Measurements from ENCODE around the gene SPTBN1.

Gene SPTBN1

DNA sequence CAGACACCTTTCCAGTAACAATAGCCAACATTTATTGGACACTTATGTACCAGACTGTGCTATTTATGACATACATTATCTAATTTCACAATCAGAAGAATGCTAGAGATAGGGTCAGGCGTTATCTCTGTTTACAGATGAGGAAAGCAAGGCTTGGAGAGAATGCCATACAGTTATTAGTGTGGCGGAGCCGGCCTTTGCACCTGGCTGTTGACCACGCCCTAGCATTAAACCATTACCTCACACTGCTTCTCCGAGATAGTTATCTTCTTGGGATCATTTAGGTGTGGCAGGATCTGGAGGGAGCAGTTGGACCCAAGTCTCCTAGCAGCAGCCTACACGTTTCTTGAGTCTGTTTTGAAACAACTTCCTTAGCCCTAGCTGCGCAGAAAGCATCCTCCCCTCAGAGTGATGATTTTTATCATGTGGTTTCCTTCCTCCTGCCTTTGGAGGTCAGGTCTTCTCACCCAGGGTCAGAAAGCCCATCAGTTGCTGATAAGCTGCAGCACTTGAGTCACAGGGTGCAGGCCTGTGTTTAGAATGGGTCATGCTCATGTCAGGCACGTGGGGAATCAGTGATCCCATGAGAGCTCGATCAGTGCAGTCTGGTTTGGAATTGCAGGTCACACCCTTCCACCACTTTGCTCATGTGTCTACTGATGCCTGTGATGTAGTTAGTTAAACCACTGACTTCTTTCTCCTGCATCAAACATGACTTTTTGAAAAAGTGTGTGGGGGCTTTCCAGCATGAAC lies 118.2 kb downstream of the SPTBN1 start:
- no peak for DNase-seq (ENCODE audit: low read depth)

DNA sequence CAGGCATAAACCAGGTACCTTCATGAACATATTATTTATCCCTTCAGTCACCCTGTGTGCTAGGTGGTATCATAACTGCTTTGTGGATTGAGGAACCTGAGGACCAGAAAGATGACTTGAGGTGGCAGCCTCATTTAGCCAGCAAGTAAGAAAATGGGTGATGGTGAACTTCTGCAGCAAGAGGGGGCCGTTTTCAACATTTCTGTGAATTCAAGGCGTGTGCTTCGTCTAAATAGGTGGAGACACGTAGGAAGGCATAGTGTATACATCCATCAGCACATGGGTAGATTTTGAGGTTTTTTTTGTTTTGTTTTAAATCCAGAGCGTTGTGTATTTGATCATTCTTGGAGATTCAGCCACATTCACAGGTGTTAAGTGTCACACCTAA lies 118.7 kb downstream of the SPTBN1 start:
- no peak for DNase-seq (ENCODE audit: low read depth)

DNA sequence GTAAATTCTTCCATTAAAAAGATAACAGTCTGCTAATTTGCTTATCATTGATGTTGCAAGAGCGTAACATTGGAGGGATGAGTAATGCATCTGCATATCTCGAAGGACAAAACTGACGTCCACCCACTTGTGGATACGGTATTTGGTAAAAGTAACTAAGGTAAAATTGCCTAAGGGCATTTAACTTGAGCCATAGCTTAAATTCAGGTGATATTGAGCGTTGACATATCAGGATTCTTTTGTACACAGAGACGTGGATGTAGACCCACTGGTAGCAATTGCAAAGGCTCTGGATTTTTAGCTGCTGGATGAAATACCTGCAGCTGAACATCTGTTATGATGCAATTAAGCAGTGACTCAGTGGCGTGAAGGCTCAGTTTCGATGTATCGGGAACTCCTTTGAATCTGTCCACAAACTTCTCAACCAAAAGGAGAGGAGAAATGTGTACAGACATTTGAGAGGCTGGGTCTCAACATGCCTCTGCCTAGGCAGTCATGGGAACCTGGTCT lies 119.3 kb downstream of the SPTBN1 start:
- DNase-seq (ENCODE audit: low read depth): no peak

DNA sequence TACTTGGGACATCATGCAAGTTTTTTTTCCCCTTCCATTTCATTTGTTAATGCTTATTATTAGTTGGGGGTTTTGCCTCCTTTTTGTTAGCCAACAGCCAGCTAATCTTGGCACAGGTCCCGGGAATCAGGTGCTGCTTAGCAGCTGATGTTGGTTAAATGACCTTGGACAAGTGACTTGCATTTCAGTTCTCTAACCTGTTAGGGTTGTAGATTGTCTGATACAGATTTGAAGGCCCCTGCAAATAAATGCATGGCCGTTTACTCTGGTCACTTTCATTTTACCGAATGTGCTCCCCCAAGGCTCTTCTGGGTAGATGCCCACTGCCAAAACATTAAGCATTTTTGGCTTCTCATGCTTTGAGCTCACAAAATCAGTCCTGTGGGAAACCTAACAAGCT lies 120.9 kb downstream of the SPTBN1 start:
- DNase-seq (ENCODE audit: low read depth): no peak

GRCh38 chr2:54577944-54578647 lies 122.0 kb downstream of the SPTBN1 start:
- DNase-seq (ENCODE audit: low read depth): no peak

DNA sequence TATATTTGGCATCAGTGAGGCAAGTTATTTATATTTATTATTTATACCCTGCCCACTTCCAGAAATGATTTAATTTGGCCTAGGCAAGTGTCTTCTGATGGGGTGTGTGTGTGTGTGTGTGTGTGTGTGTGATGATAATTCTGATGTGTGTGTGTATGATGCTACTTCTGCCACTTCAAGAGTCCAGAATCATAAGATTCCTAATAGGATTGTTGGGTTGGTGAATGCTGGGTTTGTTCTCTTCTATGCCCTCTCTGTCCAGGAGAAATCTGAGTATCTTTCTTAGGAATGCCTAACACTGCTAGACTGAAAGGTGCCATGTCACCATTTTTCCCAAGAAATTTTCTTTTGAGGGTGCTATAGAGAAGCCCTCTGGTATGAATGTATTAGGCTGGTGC lies 122.5 kb downstream of the SPTBN1 start:
- DNase-seq (ENCODE audit: low read depth): no peak

GRCh38 chr2:54579061-54579681 lies 123.0 kb downstream of the SPTBN1 start:
- no peak for DNase-seq (ENCODE audit: low read depth)

- no peak for DNase-seq (ENCODE audit: low read depth)
Observed at GRCh38 chr2:54579682-54580620, 123.8 kb downstream of the SPTBN1 start.

DNA sequence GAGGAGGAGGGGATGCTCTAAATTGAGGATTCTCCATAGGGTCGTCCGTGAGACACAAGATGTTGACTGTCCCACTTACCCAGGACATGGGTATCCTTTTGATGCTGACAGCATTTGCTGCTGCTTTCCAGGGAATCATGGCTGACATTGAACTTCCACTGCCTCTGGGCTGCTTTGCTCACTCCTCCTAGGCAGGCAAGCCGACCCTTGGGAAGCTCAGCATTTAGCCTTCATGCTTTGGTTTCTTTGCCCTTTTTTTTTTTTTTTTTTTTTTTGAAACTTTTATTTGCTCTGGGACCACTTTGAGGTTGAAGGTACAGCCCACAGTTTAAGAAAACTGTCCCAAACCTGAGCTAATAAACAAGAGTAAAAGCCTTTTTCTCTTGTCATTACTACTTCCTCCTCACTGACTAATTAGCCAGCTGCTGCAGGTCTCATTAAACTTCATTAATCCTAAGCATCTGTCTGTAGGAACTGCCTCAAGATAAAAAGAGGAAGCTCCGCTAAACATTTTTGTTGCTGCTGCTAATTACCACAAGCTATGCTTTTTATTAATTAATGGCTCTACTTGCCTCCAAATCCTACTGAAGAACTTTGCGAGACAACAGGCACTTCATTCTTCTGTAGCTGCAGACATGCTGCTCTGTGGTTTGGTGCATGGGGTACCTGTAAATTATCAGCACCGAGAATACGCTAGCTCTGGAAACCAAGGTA lies 125.4 kb downstream of the SPTBN1 start:
- DNase-seq (ENCODE audit: low read depth): no peak

DNA sequence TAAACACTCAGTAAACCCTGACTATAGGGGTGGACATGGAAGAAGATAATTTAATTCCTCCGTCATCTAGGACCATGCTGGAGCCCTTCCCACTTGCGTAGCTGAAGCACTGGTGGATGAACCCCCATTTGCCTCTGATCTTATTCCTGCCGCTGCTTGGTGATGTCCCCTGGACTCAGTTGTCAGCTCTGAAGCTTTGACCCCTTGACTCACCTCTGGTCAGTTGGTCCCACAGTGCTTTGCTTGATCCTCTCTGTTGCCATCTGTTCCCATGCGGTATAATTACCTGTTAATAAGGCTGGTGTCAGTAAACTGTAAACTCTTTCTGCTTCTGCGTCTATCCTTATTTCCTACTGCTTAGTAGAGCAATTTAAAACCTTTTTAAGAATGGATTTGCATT lies 126.9 kb downstream of the SPTBN1 start:
- no peak for DNase-seq (ENCODE audit: low read depth)

DNA sequence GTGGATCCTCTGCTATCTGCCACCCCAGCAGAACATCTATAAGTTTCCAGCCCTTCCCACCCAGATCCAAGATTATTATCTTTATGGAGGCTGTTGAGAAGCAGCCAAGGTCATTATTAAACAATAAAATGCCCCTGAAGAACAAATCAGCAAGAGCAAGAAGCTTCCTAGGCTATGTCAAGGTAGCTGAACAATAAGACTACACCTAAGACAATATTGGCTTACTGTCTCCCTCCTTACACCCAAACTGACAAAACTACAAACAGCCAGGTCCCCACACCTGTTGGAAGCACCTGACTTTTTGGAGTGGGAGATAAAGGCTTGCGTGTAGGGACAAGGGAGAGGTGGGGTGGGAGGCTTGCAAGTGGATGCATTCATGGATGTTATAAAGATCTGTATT lies 128.5 kb downstream of the SPTBN1 start:
- DNase-seq (ENCODE audit: low read depth): no peak

DNA sequence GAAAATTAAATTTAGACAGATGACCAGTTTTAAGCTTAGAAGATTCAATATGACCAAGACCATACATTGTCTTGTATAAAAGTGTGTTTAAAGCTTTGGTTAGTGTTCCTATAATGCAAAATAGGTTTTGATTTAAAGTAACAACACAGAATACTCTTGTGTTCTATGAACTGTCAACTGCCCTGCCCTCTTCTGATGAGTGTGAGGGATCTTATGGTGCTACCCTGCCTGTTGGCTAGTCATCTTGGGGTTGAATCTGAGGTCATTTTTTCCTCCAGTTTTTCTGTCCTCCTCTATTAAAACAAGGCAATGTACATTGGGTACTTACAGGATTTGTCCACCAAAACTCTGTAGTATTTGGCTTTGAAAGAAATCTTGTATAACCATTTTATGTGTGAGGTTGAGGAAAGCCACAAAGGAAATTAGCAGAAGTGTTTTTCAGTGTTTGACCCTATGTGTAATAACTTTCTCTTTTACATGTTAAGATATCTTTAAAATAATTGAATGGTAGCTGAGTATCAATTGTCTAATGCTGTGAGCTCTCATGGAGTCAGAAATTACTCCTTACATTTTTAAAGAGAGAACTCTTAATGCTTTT lies 129.1 kb downstream of the SPTBN1 start:
- no peak for DNase-seq (ENCODE audit: low read depth)

GRCh38 chr2:54586062-54586461 lies 129.9 kb downstream of the SPTBN1 start:
- DNase-seq (ENCODE audit: low read depth): no peak

DNA sequence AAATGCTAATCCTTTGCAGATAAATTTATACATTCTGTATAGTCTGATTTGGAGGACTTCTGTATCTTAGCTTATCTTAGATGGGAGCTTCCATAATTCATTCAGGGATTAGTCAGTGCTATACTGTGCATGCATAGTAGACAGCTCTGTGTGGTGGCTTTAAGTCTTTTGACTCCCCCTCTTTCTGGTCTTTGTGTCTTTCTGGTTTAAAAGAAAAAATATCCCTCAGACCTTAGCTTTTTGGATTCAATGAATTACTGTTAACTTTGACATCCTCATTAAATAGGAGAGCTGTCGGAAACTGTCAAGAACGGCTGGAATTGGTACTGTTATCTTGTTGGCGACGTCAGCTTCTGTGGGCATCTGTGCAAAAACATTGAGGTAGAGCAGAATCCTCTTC lies 130.4 kb downstream of the SPTBN1 start:
- DNase-seq (ENCODE audit: low read depth): no peak

GRCh38 chr2:54587171-54588016 lies 131.3 kb downstream of the SPTBN1 start:
- DNase-seq (ENCODE audit: low read depth): no peak

DNA sequence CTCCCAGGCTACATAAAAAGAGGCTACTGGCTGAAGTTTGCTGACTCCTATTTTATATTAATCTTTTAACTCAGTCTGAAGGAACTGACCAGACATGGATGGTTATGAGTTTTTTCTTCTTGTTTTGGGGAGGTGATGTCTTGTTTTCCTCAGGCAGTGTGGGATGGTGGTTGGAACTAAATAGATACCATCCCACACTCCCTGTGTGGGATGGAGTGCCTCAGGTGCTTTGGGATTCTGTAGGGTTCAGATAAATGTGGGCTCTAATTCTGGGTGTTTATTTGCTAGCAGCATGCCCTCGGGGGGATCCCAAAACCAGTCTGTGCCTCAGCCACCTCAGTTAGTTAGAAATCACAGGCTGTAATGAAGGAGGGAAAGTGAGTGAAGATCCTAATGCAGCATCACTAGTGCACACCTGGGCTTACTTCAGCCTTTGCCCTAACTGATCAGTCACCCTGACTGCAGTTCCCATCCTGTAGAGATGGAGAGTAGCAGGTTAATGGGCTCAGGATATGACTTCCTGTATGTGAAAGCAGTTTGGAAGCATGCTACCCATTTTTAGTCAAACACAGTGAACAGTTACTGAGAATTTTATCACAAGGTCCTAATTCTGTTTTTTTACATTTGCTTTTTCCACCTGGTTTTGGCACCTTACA lies 132.2 kb downstream of the SPTBN1 start:
- no peak for DNase-seq (ENCODE audit: low read depth)

GRCh38 chr2:54589038-54589339 lies 132.9 kb downstream of the SPTBN1 start:
- no peak for DNase-seq (ENCODE audit: low read depth)

GRCh38 chr2:54589340-54590215 lies 133.5 kb downstream of the SPTBN1 start:
- no peak for DNase-seq (ENCODE audit: low read depth)
